Pancreas (tissue), 10 donors: ENCODE data around the gene JMJD4. TPM values are rescaled to one million over a fixed set of nuclear protein-coding genes. Genes with fewer than 3 reads are reported as not detected.

Source experiments
- ATAC-seq, 4 donors: fragments of 200-7000 bp; cut with Tn5 transposase; one replicate each; pipeline versions ENCODE4 v1.8.0 to v1.9.1; 2020; ENCODE audit warnings: mild to moderate bottlenecking in 4 of 4, moderate library complexity in 4 of 4
- DNase-seq, 6 donors: peaks; one replicate each; pipeline ENCODE4 v3.0.0-alpha.2; 2020
- FAIRE-seq: peaks from 2 replicates; lab custom pipeline; 2012; peaks lifted over from hg19 to GRCh38; lab: Jason Lieb, UNC
- H3K27ac ChIP-seq, 4 donors: fragments of 200-600 bp; sonication (generic); 1 replicate in 3 of 4; 2 replicates in 1 of 4; pipeline versions ENCODE4 v1.5.0 to v1.8.0; 2020
- H3K27me3 ChIP-seq, 4 donors: fragments of 200-600 bp; one replicate each; pipeline ENCODE4 v1.8.0; 2021
- H3K36me3 ChIP-seq, 3 donors: fragments of 200-600 bp; sonication (generic) in 1 of 3; one replicate each; pipeline versions ENCODE4 v1.5.0 to v1.8.0; 2020 to 2021
- H3K4me1 ChIP-seq, 3 donors: fragments of 200-600 bp; one replicate each; pipeline ENCODE4 v1.8.0; 2021
- H3K4me3 ChIP-seq, 4 donors: fragments of 200-600 bp; sonication (generic) in 2 of 4; one replicate each; pipeline versions ENCODE4 v1.5.0 to v1.8.0; 2020 to 2021
- H3K9me3 ChIP-seq, 4 donors: fragments of 200-600 bp; one replicate each; pipeline ENCODE4 v1.8.0; 2021
- CTCF ChIP-seq, 4 donors: fragments of 200-600 bp; sonication (generic) in 3 of 4; IDR thresholded peaks; one replicate each; pipeline versions ENCODE4 v1.5.0 to v1.8.0; 2021; ENCODE audit warnings: antibody characterized with exemption in 4 of 4
- WGBS, 2 donors: extraction: QIAGEN DNeasy Blood & Tissue Kit; methylation state at CpG; one replicate each; pipeline ENCODE4 v1.1.7; 2013; 5-methylcytosine and 5-hydroxymethylcytosine counted together
- intact Hi-C, 3 donors: fragments of 100-400 bp; cut with DNase I; formaldehyde crosslinking; loops; one replicate each; pipeline versions ENCODE4 v1.11.1 to v1.14.2; 2022
- polyA plus RNA-seq, 2 donors: library from polyadenylated mRNA; stranded (reverse); fragments of 200-250 nt; gene quantifications; one replicate each; pipeline ENCODE4 v1.2.3, GENCODE V29; 2013
- total RNA-seq, 6 donors: library from RNA; stranded (reverse); fragmentation: NEBNext Ultra II Directional in 4 of 6; extraction: Animal tissue kit (Norgen Biotek cat#: 25700) in 4 of 6; gene quantifications; one replicate each; pipeline versions ENCODE4 v1.2.1 to v1.2.4, GENCODE V29; 2021 to 2023
- donor health status: healthy with polysubstance abuse.
- donor health status: DM: no; HTN: no; CAD: no; lungs with moderate emphysema.
- donor health status: DM: no; HTN: no; CAD: no.
- donor health status: control.
- donor health status: control.
- donor health status: Bipolar disorder and iron deficiency.
- donor health status: DM: yes; HTN: yes; CAD: no.
- donor health status: DM: no; HTN: no; CAD: no.
- donor health status: DM: no; HTN: no; CAD: no.
- donor health status: DM: yes; HTN: yes; CAD: no.

JMJD4 gene, protein sequence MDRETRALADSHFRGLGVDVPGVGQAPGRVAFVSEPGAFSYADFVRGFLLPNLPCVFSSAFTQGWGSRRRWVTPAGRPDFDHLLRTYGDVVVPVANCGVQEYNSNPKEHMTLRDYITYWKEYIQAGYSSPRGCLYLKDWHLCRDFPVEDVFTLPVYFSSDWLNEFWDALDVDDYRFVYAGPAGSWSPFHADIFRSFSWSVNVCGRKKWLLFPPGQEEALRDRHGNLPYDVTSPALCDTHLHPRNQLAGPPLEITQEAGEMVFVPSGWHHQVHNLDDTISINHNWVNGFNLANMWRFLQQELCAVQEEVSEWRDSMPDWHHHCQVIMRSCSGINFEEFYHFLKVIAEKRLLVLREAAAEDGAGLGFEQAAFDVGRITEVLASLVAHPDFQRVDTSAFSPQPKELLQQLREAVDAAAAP
- total RNA-seq = 1 to 10 TPM; 4.8 to 9.9 (median 8.5) TPM
- polyA plus RNA-seq = 10 to 100 TPM; 12.4 to 14.8 TPM

DNA sequence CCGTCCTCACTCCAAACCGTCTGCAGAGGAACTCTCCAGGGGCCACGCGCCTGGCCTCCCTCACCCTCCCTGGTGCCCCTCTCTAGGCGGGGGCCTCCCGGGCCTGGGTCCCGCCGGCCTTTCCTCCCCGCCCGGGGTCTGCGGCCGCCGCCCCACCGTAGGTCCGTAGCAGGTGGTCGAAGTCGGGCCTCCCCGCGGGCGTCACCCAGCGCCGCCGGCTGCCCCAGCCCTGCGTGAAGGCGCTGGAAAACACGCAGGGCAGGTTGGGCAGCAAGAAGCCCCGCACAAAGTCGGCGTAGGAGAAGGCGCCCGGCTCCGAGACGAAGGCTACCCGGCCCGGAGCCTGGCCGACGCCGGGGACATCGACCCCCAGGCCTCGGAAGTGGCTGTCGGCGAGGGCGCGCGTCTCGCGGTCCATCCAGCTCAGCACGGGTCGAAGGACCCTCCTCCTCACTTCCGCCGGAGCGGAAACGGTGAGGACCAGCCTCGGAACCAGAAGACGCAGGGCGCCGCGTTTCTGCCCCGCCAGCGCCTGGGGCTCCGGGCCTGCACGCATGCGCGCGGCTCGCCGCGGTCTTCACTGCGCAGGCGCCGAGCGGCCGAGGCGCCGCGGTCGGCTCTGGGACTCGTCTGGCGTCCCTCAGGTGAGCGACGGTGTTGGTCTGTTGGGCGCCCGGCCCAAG is at the start of gene JMJD4, which contains the start of gene SNAP47:
JMJD4 (minus strand) TSS at position 447 of the 683 bp plus-strand sequence; CDS start at position 418, 29 bp downstream.
SNAP47 (plus strand) TSS at position 580 of the 683 bp plus-strand sequence. CDS start 12,302 bp downstream, outside the sequence.
- ATAC-seq (peak; percentile 93 to 97 (median 94)), FAIRE-seq (no peak), DNase-seq (peak; percentile 84 to 98 (median 95))
- Histone ChIP-seq H3K36me3 (peaks cover 0 to 6% (median 0%) of the 10 kb centered on the region in 3 donors), H3K4me1 (peaks cover 5 to 18% (median 18%) of the 10 kb centered on the region in 3 donors), H3K27me3 (no peaks in the 10 kb centered on the region), H3K4me3 (peak within 1 kb of the TSS; percentile 87 to 97 (median 93)), H3K9me3 (no peaks in the 10 kb centered on the region), H3K27ac (peak within 1 kb of the TSS; percentile 47 to 76 (median 66))
- intact Hi-C loops = no loop called here
- WGBS, 2 donors = 0% methylated on average over 76 to 83 of the region's 83 CpGs
- no peak for TF ChIP-seq CTCF (IDR thresholded peaks at IDR 0.05)

DNA sequence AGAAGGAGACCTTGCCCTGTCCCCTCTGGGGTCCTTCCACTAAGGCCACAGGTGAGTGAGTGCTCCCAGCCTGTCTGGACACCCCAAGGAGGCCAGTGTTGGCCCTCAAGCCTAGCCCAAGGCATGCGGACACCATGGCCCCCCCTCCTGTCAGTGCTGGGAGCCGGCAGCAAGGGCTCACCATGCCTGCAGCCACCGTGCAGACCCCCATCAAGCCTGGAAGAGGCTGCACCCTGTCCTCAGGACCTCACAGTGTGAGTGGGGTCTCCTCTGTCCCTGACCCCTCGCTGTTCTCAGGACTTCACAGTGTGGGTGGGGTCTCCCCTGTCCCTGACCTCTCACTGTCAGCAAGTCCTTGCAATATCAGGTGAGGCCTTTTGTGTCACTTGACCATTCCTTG is 47.1 kb upstream of the JMJD4 start:
- Histone ChIP-seq H3K27ac (no peak overlapping the region), H3K27me3 (no peaks in the 10 kb centered on the region), H3K4me3 (no peak overlapping the region), H3K9me3 (no peaks in the 10 kb centered on the region), H3K4me1 (peaks cover 5 to 13% (median 13%) of the 10 kb centered on the region in 3 donors), H3K36me3 (no peaks in the 10 kb centered on the region)
- FAIRE-seq (no peak), ATAC-seq (no peak), DNase-seq (no peak)
- intact Hi-C loops = no loop called here
- WGBS, 2 donors = 87 to 90% methylated on average over 4 of the region's 4 CpGs
- TF ChIP-seq CTCF (IDR thresholded peaks at IDR 0.05) = no peak

DNA sequence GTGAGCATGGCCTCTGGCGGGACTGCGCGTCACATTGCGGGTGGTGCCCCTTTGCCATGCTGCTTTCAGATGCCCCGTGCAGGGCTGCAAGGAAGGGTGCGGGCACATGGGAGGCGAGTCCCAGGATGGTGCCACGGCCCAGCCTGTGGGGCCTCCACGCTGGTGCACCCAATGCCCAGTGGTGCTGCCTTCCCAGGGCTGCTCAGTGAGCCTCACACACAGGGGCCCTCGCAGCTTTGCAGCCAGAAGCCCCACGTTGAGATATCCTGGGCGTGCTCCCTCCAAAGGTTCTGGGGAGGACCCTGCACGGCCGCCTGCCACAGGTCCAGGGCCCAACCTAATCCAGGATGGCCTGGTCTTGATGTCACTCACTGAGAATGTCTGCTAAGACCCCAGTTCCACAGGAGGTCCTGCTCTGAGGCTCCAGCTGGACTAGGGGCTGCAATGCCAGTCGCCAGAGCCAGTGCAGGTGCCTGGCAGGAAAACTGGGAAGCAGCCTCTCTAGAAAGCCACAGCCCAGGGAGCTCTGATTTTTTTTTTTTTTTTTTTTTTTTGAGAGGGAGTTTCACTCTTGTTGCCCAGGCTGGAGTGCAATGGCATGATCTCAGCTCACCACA is 46.3 kb upstream of the JMJD4 start:
- no peak for TF ChIP-seq CTCF (IDR thresholded peaks at IDR 0.05)
- no peak for ATAC-seq
- 94 to 95% methylated on average over 15 of the region's 15 CpGs for WGBS, 2 donors
- Histone ChIP-seq H3K4me1 (peaks cover 4 to 6% (median 5%) of the 10 kb centered on the region in 3 donors), H3K27ac (no peak overlapping the region), H3K36me3 (no peaks in the 10 kb centered on the region), H3K9me3 (no peaks in the 10 kb centered on the region), H3K4me3 (no peak overlapping the region), H3K27me3 (no peaks in the 10 kb centered on the region)
- intact Hi-C loops = no loop called here
- peak in 1 of 6 donors; percentile 62 for DNase-seq
- FAIRE-seq = no peak

DNA sequence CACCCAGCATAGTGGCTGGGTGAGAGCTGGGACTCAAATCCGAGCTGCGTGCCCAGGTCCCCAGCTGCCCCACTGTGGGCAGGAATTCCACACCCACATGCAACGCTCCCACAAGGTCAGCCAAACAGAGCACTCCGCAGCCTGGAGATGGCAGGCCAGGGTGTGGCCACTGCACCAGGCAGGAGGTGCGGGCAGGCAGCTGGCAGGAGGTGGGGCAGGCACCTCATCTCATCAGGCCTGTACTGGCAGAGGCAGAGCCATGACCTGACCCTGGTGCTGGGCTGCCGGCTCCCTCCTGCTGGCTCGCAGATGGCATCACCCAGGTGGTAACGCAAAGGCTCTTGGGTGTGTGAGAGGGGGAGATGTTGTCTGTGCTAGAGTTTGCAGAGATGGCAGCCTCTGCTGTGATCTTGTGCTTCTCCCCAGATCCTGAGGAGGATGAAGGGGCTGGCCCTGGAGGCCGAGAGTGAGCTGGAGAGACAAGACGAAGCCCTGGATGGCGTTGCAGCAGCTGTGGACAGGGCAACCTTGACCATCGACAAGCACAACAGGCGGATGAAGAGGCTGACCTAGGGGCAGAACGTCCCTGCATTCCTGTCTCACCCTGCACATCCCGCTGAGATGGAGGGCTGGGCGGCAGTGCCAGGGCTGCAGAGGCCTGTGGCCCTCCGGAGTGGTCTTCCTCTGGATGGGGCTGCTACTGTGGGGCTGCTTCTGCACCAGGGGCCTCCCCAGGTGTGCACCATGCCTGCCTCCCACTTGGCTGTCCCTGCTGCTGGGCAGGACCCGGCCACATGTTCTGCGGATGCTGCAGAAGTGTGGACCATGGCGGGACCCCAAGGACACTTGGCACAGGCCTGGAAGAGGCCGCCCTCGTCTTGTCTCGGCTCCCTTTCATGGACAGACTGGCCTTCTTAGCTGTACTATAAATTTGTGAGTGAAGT is 45.3 kb upstream of the JMJD4 start:
- 78 to 88% methylated on average over 23 of the region's 23 CpGs for WGBS, 2 donors
- DNase-seq (peak in 1 of 6 donors; percentile 51), ATAC-seq (no peak), FAIRE-seq (no peak)
- H3K36me3 ChIP-seq = no peaks in the 10 kb centered on the region
- no peak overlapping the region for H3K27ac ChIP-seq
- H3K27me3 ChIP-seq = no peaks in the 10 kb centered on the region
- H3K4me1 ChIP-seq = no peaks in the 10 kb centered on the region
- H3K9me3 ChIP-seq = no peaks in the 10 kb centered on the region
- H3K4me3 ChIP-seq = no peak overlapping the region
- TF ChIP-seq CTCF (IDR thresholded peaks at IDR 0.05) = no peak
- intact Hi-C loops = no loop called here
